ENCODE data around the gene PCDH15. TPM values are rescaled to one million over a fixed set of nuclear protein-coding genes. Genes with fewer than 3 reads are reported as not detected.

PCDH15 gene
- total and polyA plus RNA-seq, 2 of the 13 experiments (the other 11 are each of a cell fraction or from before 2014, with no cell fraction given) = not detected

GRCh38 chr10:53886325-53887300, 914.4 kb downstream of the PCDH15 start (continued):
- TF ChIP-seq HOMEZ (CRISPR knock-in tag; IDR thresholded peaks at IDR 0.05; ENCODE audit: low read depth) (0 out of 2 replicates have a peak, but pooled peaks have one; percentile 9), NFIC (IDR thresholded peaks at IDR 0.05; ENCODE audit: low read length) (0 out of 2 replicates have a peak, but pooled peaks have one; percentile 43), NR0B2 (CRISPR knock-in tag; IDR thresholded peaks at IDR 0.05) (no peak), PHB2 (IDR thresholded peaks at IDR 0.05; ENCODE audit: partially characterized antibody) (no peak), ZSCAN20 (CRISPR knock-in tag; IDR thresholded peaks at IDR 0.05; ENCODE audit: borderline replicate concordance) (no peak), ZC3H4 (CRISPR knock-in tag; IDR thresholded peaks at IDR 0.05; ENCODE audit: borderline replicate concordance) (no peak), E2F5 (CRISPR knock-in tag; conservative IDR thresholded peaks at IDR 0.05) (no peak), TCF7L2 (IDR thresholded peaks at IDR 0.05; ENCODE audit: low read depth, low read length) (no peak), KLF9 (CRISPR knock-in tag; IDR thresholded peaks at IDR 0.05; ENCODE audit: low read depth) (no peak), SOX13 (IDR thresholded peaks at IDR 0.05) (no peak), SOX13 (CRISPR knock-in tag; conservative IDR thresholded peaks at IDR 0.05 in 1 of 2, IDR thresholded peaks at IDR 0.05 in 1 of 2) (peak in 1 of 2 experiments; percentile 45; a peak in 2 of 4 replicates), ZNF639 (CRISPR knock-in tag; conservative IDR thresholded peaks at IDR 0.05) (no peak), ZNF331 (CRISPR knock-in tag; IDR thresholded peaks at IDR 0.05) (peak; percentile 17; the same call in 1 of the 2 replicates), FOXK1 (CRISPR knock-in tag; IDR thresholded peaks at IDR 0.05; ENCODE audit: borderline replicate concordance, low read depth) (0 out of 2 replicates have a peak, but pooled peaks have one; percentile 14), ZNF225 (CRISPR knock-in tag; IDR thresholded peaks at IDR 0.05) (no peak), ZBED4 (CRISPR knock-in tag; IDR thresholded peaks at IDR 0.05; ENCODE audit: borderline replicate concordance) (0 out of 2 replicates have a peak, but pooled peaks have one; percentile 53)

Data from HepG2 (cell line).